Smooth muscle cell (in vitro differentiated cells): Measurements from ENCODE around the gene SLC22A4. TPM values are rescaled to one million over a fixed set of nuclear protein-coding genes. Genes with fewer than 3 reads are reported as not detected.

ENCODE experiments used
- DNase-seq: peaks from one replicate; lab custom pipeline; 2025; ENCODE audit not compliant: unreplicated experiment; lab: John Stamatoyannopoulos, UW
- H2AFZ ChIP-seq: fragments of 200-600 bp; sonication (generic); 2 replicates; pipeline ENCODE4 v1.6.0; 2016; ENCODE audit warnings: antibody characterized with exemption, low read depth, mild to moderate bottlenecking
- H3F3A ChIP-seq: fragments of 200-600 bp; sonication (generic); 2 replicates; pipeline ENCODE4 v1.6.0; 2017; ENCODE audit warnings: antibody characterized with exemption, low read depth
- H3K27ac ChIP-seq: fragments of 200-600 bp; sonication (generic); 2 replicates; pipeline ENCODE4 v1.5.1; 2016; ENCODE audit warnings: low read depth, mild to moderate bottlenecking
- H3K27me3 ChIP-seq: fragments of 200-600 bp; sonication (generic); 2 replicates; pipeline ENCODE4 v1.6.1; 2016; ENCODE audit warnings: low read depth, mild to moderate bottlenecking
- H3K36me3 ChIP-seq: fragments of 200-600 bp; sonication (generic); 2 replicates; pipeline ENCODE4 v1.5.1; 2016; ENCODE audit warnings: low read depth
- H3K4me1 ChIP-seq: fragments of 200-600 bp; sonication (generic); 2 replicates; pipeline ENCODE4 v1.5.1; 2016; ENCODE audit warnings: low read depth
- H3K4me2 ChIP-seq: fragments of 200-600 bp; sonication (generic); 2 replicates; pipeline ENCODE4 v1.6.0; 2016; ENCODE audit warnings: mild to moderate bottlenecking
- H3K4me3 ChIP-seq: fragments of 200-600 bp; sonication (generic); 2 replicates; pipeline ENCODE4 v1.5.1; 2016; ENCODE audit warnings: mild to moderate bottlenecking
- H3K79me2 ChIP-seq: fragments of 200-600 bp; sonication (generic); 2 replicates; pipeline ENCODE4 v1.6.0; 2016; ENCODE audit warnings: low read depth, mild to moderate bottlenecking
- H3K9ac ChIP-seq: fragments of 200-600 bp; sonication (generic); 2 replicates; pipeline ENCODE4 v1.6.0; 2016; ENCODE audit warnings: low read depth
- H3K9me3 ChIP-seq: fragments of 200-600 bp; sonication (generic); replicated peaks from 2 replicates; pipeline ENCODE4 v1.5.1; 2016; ENCODE audit warnings: low read depth
- H4K20me1 ChIP-seq: fragments of 200-600 bp; sonication (generic); 2 replicates; pipeline ENCODE4 v1.6.0; 2016; ENCODE audit warnings: low read depth
- CTCF ChIP-seq: fragments of 200-600 bp; sonication (generic); IDR thresholded peaks from 2 replicates; pipeline ENCODE4 v1.5.1; 2017; ENCODE audit warnings: borderline replicate concordance, mild to moderate bottlenecking, antibody characterized with exemption; ENCODE audit not compliant: insufficient read depth, poor library complexity, severe bottlenecking
- WGBS: methylation state at CpG from one replicate; pipeline ENCODE4 v1.1.7; 2016; ENCODE audit warnings: low lambda C conversion rate; 5-methylcytosine and 5-hydroxymethylcytosine counted together
- polyA plus RNA-seq: library from polyadenylated mRNA; unstranded; fragments of >200 nt; fragmentation: Nextera tagmentation; extraction: Ambion mirVana; gene quantifications from 2 replicates; pipeline ENCODE4 v1.2.1, GENCODE V29; 2016
- total RNA-seq: library from RNA; depleted of rRNA; stranded (reverse); fragments of >200 nt; gene quantifications from 2 replicates; pipeline ENCODE4 v1.2.3, GENCODE V29; 2014

SLC22A4 gene
- total and polyA plus RNA-seq, 2 experiments from 2014 or later: 3.1 to 3.8 TPM

- no peaks in the 10 kb centered on the region for H3K27me3 ChIP-seq
- WGBS: 92% methylated on average over 14 of the region's 14 CpGs
- H3K4me3 ChIP-seq: no peak overlapping the region
- H3K4me1 ChIP-seq: peaks cover 1% of the 10 kb centered on the region
- no peaks in the 10 kb centered on the region for H3F3A ChIP-seq
- H2AFZ ChIP-seq: no peak overlapping the region
- H3K9me3 ChIP-seq: no peaks in the 10 kb centered on the region
- no peak overlapping the region for H3K4me2 ChIP-seq
- no peak overlapping the region for H3K27ac ChIP-seq
- no peak overlapping the region for H3K9ac ChIP-seq
- H3K36me3 ChIP-seq: no peaks in the 10 kb centered on the region
- no peak for DNase-seq
- no peaks in the 10 kb centered on the region for H3K79me2 ChIP-seq
- H4K20me1 ChIP-seq: peaks cover 54% of the 10 kb centered on the region
- no peak for TF ChIP-seq CTCF
Observed at GRCh38 chr5:132274050-132274792, 20.0 kb upstream of the SLC22A4 start.

- DNase-seq: no peak
- Histone ChIP-seq H3F3A (no peaks in the 10 kb centered on the region), H3K79me2 (no peaks in the 10 kb centered on the region), H4K20me1 (peaks cover 40% of the 10 kb centered on the region), H3K4me1 (no peaks in the 10 kb centered on the region), H3K27me3 (no peaks in the 10 kb centered on the region), H3K9me3 (no peaks in the 10 kb centered on the region), H2AFZ (no peak overlapping the region), H3K27ac (no peak overlapping the region), H3K4me2 (no peak overlapping the region), H3K36me3 (no peaks in the 10 kb centered on the region), H3K9ac (no peak overlapping the region), H3K4me3 (no peak overlapping the region)
- 78% methylated on average over 5 of the region's 5 CpGs for WGBS
- no peak for TF ChIP-seq CTCF
Observed at GRCh38 chr5:132275367-132276220, 18.6 kb upstream of the SLC22A4 start.

- WGBS: 88% methylated on average over 6 of the region's 6 CpGs
- Histone ChIP-seq H3K4me1 (no peaks in the 10 kb centered on the region), H2AFZ (no peak overlapping the region), H3K9me3 (no peaks in the 10 kb centered on the region), H3K9ac (no peak overlapping the region), H4K20me1 (peaks cover 26% of the 10 kb centered on the region), H3K36me3 (no peaks in the 10 kb centered on the region), H3K4me3 (no peak overlapping the region), H3K79me2 (no peaks in the 10 kb centered on the region), H3K27ac (no peak overlapping the region), H3K4me2 (no peak overlapping the region), H3K27me3 (no peaks in the 10 kb centered on the region), H3F3A (no peaks in the 10 kb centered on the region)
- no peak for DNase-seq
- TF ChIP-seq CTCF: no peak
Observed at GRCh38 chr5:132277256-132277655, 16.9 kb upstream of the SLC22A4 start.
